Duodenal mucosa (tissue), 2 donors: ENCODE measurements around the gene GAL3ST3.
A peak's percentile ranks its signal among the peaks of the same experiment; 100 is the strongest.
"Not testable (repeated sequence)": the region's sequence is repeated elsewhere in the genome, so short reads cannot be mapped to it uniquely, and the experiment has no call there.

Experiments
- H3K27ac ChIP-seq: one replicate; pipeline ENCODE4 v1.7.0; 2013; ENCODE audit warnings: low read depth, low read length
- H3K27me3 ChIP-seq, 2 donors: one replicate each; pipeline ENCODE4 v1.7.0; 2013; ENCODE audit warnings: low read length in 2 of 2, control low read depth in 1 of 2; ENCODE audit not compliant: insufficient read depth in 2 of 2, control insufficient read depth in 1 of 2
- H3K36me3 ChIP-seq, 2 donors: one replicate each; pipeline ENCODE4 v1.7.0; 2013; ENCODE audit warnings: low read length in 2 of 2, control low read depth in 1 of 2; ENCODE audit not compliant: insufficient read depth in 2 of 2, control insufficient read depth in 1 of 2
- H3K4me1 ChIP-seq, 2 donors: one replicate each; pipeline ENCODE4 v1.7.0; 2013; ENCODE audit warnings: low read length in 2 of 2, control low read depth in 1 of 2; ENCODE audit not compliant: insufficient read depth in 2 of 2, control insufficient read depth in 1 of 2
- H3K4me3 ChIP-seq, 2 donors: one replicate each; pipeline ENCODE4 v1.7.0; 2013; ENCODE audit warnings: low read length in 2 of 2, low read depth in 1 of 2
- H3K9ac ChIP-seq, 2 donors: one replicate each; pipeline ENCODE4 v1.7.0; 2013; ENCODE audit warnings: low read length in 2 of 2, low read depth in 1 of 2
- H3K9me3 ChIP-seq, 2 donors: one replicate each; pipeline ENCODE4 v1.7.0; 2013; ENCODE audit warnings: low read length in 2 of 2, control low read depth in 1 of 2; ENCODE audit not compliant: control insufficient read depth in 1 of 2

The GAL3ST3 gene

DNA sequence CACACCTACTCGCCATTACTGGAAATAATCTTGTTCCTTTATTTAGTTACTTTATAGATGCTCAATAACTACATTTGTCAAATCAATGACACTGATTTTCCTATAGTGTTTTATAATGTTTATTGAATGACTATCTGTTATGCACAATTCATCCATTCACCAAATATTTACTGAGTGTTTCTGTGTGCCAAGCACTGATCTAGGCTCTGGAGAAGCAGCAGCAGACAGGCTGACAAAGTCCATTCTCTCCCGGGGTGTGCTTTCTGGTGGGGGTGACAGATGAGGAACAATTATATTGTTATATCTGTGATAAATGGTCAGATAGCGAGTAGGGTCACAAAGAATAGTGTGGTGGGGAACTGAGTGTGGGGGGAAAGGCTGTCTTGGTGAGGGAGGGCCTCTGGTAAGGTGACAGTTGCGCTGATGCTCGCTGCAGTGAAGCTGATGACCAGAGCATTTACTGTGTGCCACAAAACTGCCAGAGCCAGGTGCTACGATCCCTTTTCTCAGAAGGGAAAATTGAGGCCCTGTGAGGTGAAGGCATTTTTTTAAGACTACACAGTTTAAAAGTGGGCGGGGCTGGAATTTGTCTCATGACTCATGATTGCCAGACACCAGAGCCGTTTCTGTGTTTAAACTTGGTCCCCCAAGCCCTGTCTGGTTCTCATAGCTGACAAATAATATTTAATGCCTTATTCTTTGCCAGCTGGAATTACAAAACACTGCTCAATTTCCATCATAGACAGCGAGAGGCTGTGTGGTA lies 31.3 kb upstream of the GAL3ST3 start:
- Histone ChIP-seq H3K9ac (no peak overlapping the region), H3K9me3 (no peaks in the 10 kb centered on the region), H3K36me3 (peaks cover 0 to 3% of the 10 kb centered on the region in 2 donors), H3K4me3 (no peak overlapping the region), H3K27ac (no peak overlapping the region), H3K27me3 (no peaks in the 10 kb centered on the region), H3K4me1 (peaks cover 33 to 39% of the 10 kb centered on the region in 2 donors)

DNA sequence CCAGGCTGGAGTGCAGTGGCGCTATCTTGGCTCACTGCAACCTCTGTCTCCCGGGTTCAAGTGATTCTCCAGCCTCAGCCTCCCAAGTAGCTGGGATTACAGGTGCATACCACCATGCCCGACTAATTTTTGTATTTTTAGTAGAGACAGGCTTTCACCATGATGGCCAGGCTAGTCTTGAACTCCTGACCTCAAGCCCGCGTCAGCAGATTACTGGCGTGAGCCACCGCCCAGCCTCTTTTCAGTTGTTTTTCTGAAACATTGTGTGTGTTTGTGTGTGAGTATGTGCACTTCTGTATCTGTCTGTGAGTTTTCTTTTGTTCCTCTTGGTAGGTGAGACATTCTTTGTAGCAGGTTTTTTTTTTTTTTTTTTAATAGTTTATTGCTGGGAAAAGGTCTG lies 30.0 kb upstream of the GAL3ST3 start:
- not testable (repeated sequence) for H3K9ac ChIP-seq, H3K36me3 ChIP-seq, H3K27ac ChIP-seq, H3K4me3 ChIP-seq, H3K9me3 ChIP-seq, H3K27me3 ChIP-seq
- H3K4me1 ChIP-seq, result peaks cover 30 to 35% of the 10 kb centered on the region in 2 donors

DNA sequence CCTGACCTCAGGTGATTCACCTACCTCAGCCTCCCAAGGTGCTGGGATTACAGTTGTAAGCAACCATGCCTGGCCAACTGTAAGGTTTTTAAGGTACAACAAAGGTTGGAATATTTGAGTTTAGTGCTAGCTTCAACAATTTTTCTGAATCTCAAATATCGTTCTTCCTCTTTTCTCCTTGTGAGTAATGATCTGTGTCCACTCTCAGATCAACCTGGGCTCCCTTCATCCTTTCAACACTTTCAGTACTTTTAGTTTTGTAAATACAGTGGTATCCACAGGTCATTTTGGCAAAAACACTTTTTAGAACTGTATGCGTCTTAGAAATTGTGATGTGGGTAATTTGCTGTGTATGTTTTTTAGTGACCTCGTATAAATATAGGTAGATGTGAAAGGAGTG lies 29.0 kb upstream of the GAL3ST3 start:
- Histone ChIP-seq H3K9ac (no peak overlapping the region), H3K9me3 (no peaks in the 10 kb centered on the region), H3K4me3 (no peak overlapping the region), H3K36me3 (peaks cover 0 to 3% of the 10 kb centered on the region in 2 donors), H3K4me1 (peaks cover 20 to 24% of the 10 kb centered on the region in 2 donors), H3K27me3 (no peaks in the 10 kb centered on the region), H3K27ac (no peak overlapping the region)

DNA sequence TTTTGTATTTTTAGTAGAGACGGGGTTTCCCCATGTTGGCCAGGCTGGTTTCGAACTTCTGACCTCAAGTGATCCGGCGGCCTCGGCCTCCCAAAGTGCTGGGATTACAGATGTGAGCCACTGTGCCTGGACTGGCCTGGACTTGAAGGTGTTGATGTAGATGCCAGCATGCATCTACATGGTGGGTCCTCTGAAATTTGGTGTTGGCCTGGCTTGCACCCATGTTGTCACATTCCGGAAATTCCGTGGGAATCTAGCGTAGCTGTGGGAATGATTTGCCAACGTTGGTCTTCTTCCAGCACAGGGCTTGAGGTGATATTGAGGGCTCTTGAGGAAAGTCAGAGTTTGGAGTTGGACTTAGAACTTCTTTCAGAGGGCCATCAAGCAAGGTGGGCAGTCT lies 27.6 kb upstream of the GAL3ST3 start:
- H3K27ac ChIP-seq, result no peak overlapping the region
- no peaks in the 10 kb centered on the region for H3K9me3 ChIP-seq
- no peak overlapping the region for H3K9ac ChIP-seq
- no peaks in the 10 kb centered on the region for H3K27me3 ChIP-seq
- H3K4me3 ChIP-seq, result no peak overlapping the region
- peaks cover 12 to 19% of the 10 kb centered on the region in 2 donors for H3K4me1 ChIP-seq
- peaks cover 0 to 3% of the 10 kb centered on the region in 2 donors for H3K36me3 ChIP-seq

DNA sequence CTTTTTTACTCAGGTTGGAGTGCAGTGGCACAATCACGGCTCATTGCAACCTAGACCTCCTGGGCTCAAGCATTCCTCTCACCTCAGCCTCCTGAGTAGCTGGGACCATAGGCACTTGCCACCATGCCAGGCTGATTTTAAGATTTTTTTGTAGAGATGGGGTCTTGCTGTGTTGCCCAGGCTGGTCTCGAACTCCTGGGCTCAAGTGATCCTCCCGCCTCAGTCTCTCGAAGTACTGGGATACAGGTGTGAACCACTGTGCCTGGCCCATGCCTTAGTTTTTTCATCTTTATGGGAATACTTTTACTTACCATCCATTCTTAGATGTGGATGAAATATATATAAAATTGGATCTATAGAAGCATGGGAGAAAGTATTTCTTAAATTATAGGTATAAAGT lies 26.3 kb upstream of the GAL3ST3 start:
- H3K9me3 ChIP-seq, result no peaks in the 10 kb centered on the region
- H3K9ac ChIP-seq, result no peak overlapping the region
- peaks cover 2 to 12% of the 10 kb centered on the region in 2 donors for H3K4me1 ChIP-seq
- no peak overlapping the region for H3K4me3 ChIP-seq
- no peaks in the 10 kb centered on the region for H3K27me3 ChIP-seq
- H3K27ac ChIP-seq, result no peak overlapping the region
- H3K36me3 ChIP-seq, result peaks cover 0 to 3% of the 10 kb centered on the region in 2 donors

DNA sequence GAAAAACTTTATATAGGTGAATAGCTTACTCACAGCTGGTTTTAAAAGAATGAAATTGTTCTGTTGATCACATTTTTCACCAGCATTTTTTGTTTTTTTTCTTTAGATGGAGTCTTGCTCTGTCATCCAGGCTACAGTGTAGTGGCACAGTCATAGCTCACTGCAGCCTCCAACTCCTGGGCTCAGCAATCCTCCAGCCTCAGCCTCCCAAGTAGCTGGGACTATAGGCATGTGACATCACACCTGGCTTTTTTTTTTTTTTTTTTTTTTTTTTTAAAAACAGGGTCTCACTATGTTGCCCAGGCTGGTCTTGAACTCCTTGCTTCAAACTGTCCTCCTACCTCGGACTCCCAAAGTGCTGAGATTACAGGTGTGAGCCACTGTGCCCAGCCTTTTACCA lies 24.7 kb upstream of the GAL3ST3 start:
- no peak overlapping the region for H3K9ac ChIP-seq

DNA sequence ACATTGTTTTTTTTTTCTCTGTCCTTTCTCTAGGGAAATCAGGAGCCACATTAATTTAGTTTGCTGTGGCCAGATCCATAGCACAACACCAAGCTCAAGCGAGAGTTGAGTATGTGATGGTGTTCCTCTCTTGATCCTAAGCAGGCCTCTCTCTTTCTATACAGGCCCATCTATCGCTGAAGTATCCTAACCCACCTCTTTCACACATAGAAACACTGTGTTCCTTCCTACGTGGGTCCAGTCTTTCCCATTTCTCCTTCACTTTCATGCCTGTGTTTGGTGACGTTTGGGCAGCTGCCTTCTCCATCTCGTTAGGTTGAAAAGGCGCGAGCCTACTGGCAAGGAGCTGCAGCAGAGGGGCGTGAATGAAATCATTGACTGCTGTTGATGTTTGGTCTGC lies 23.6 kb upstream of the GAL3ST3 start:
- Histone ChIP-seq H3K36me3 (peaks cover 4 to 19% of the 10 kb centered on the region in 2 donors), H3K4me3 (no peak overlapping the region), H3K27me3 (no peaks in the 10 kb centered on the region), H3K4me1 (peaks cover 9 to 16% of the 10 kb centered on the region in 2 donors), H3K27ac (no peak overlapping the region), H3K9ac (no peak overlapping the region), H3K9me3 (no peaks in the 10 kb centered on the region)

More for the DNA sequence above, 24.7 kb upstream of the GAL3ST3 start:
- H3K36me3 ChIP-seq, result peaks cover 3 to 7% of the 10 kb centered on the region in 2 donors
- H3K9me3 ChIP-seq, result no peaks in the 10 kb centered on the region
- peaks cover 9 to 13% of the 10 kb centered on the region in 2 donors for H3K4me1 ChIP-seq
- H3K27me3 ChIP-seq, result no peaks in the 10 kb centered on the region
- no peak overlapping the region for H3K27ac ChIP-seq
- H3K4me3 ChIP-seq, result no peak overlapping the region

DNA sequence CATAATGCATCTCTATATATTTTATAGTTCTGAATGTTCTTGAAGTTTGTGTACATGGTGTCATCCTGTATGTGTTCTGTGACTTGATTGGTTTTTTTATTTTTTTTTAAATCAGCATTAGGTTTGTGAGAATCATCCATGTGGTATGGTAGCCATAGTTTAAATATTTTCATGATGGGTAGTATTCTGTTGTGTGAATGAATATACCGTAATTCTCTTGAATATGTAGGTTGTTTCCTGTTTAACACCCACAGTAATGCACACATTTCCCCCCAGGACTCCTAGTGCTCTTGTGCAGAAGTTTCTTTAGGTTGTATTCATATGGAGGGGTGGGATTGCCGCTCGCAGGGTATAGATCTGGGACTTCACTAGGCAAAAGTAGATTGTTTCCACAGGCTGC lies 23.1 kb upstream of the GAL3ST3 start:
- H3K9me3 ChIP-seq, result no peaks in the 10 kb centered on the region
- H3K9ac ChIP-seq, result peak overlapping the region in 1 of 2 donors; percentile 52
- no peak overlapping the region for H3K27ac ChIP-seq
- no peaks in the 10 kb centered on the region for H3K27me3 ChIP-seq
- peaks cover 9 to 23% of the 10 kb centered on the region in 2 donors for H3K36me3 ChIP-seq
- H3K4me1 ChIP-seq, result peaks cover 9 to 16% of the 10 kb centered on the region in 2 donors
- H3K4me3 ChIP-seq, result no peak overlapping the region

DNA sequence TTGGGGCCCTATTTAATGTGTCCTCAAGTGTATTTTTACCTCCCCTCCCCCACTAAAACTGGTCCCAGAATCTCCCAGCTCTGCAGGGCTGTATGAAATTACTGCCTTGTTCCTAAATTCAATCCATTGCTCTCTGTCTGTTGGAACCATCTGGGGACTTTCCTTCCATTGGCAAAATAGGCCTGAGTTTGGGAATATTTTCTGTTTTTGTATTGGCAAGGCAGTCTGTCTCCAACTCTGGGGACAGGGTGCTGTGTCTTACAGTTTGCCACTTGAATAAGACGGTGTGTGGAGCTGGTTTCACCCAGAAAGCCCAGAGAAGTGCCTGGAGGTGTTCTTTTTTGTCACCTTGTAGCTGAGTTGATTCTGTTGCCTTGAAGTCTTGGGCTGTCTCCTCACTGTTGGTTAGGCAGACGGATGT lies 22.4 kb upstream of the GAL3ST3 start:
- Histone ChIP-seq H3K9ac (peak overlapping the region; percentile 52 to 60), H3K27me3 (no peaks in the 10 kb centered on the region), H3K9me3 (no peaks in the 10 kb centered on the region), H3K4me3 (peak overlapping the region; percentile 56 to 72), H3K36me3 (peaks cover 15 to 27% of the 10 kb centered on the region in 2 donors), H3K4me1 (peaks cover 9 to 16% of the 10 kb centered on the region in 2 donors), H3K27ac (no peak overlapping the region)

DNA sequence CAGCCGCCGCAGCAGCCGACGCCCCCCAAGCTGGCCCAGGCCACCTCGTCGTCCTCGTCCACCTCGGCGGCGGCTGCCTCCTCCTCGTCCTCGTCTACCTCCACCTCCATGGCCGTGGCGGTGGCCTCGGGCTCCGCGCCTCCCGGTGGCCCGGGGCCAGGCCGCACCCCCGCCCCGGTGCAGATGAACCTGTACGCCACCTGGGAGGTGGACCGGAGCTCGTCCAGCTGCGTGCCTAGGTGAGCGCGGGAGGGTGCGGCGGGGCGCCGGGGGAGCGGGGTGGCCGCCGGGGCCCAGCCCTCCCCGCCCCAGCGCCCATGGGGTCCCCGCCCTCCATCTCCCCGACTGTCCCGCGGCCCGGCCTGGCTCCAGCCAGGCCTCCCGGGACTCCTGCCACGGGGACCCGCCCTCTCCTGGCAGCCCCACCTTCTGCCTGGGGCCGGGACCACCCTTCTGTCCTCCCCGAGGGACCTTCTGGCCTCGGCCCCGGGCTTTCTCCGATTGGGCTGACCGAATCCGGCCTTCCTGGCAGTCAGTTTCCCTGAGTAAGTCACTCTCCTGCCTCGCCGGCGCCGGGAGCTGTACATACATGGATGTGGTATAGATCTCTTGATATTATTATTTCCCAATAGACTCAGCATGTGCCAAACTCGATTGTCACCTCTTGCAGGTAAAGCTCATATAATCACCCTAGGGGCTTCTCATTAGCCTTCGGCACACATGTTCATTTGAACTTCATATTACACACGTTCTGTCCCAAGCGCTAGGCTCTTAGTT lies 21.8 kb upstream of the GAL3ST3 start:
- H3K9ac ChIP-seq, result peak overlapping the region; percentile 52 to 60
- peaks cover 9 to 16% of the 10 kb centered on the region in 2 donors for H3K4me1 ChIP-seq
- no peaks in the 10 kb centered on the region for H3K9me3 ChIP-seq
- peak overlapping the region; percentile 22 for H3K27ac ChIP-seq
- peak overlapping the region; percentile 56 to 72 for H3K4me3 ChIP-seq
- H3K27me3 ChIP-seq, result no peaks in the 10 kb centered on the region
- peaks cover 15 to 33% of the 10 kb centered on the region in 2 donors for H3K36me3 ChIP-seq
